HUES64 (cell line): Measurements from ENCODE around the gene HK3.

Source experiments
- H3K27ac ChIP-seq: 2 replicates; pipeline ENCODE4 v1.7.0; 2013; ENCODE audit warnings: low read depth, low read length, inconsistent platforms
- H3K27me3 ChIP-seq: 2 replicates; pipeline ENCODE4 v1.6.1; 2013; ENCODE audit warnings: mild to moderate bottlenecking, low read length; ENCODE audit not compliant: insufficient read depth
- H3K36me3 ChIP-seq: 2 replicates; pipeline ENCODE4 v1.6.1; 2013; ENCODE audit warnings: mild to moderate bottlenecking, low read length; ENCODE audit not compliant: insufficient read depth
- H3K4me1 ChIP-seq: 2 replicates; pipeline ENCODE4 v1.6.1; 2013; ENCODE audit warnings: mild to moderate bottlenecking, low read length, moderate library complexity; ENCODE audit not compliant: insufficient read depth
- H3K4me3 ChIP-seq: 2 replicates; pipeline ENCODE4 v1.5.1; 2013; ENCODE audit warnings: mild to moderate bottlenecking, low read length, moderate library complexity
- H3K9ac ChIP-seq: 2 replicates; pipeline ENCODE4 v1.6.1; 2013; ENCODE audit warnings: mild to moderate bottlenecking, low read depth, low read length
- H3K9me3 ChIP-seq: 2 replicates; pipeline ENCODE4 v1.6.1; 2013; ENCODE audit warnings: low read depth, low read length; ENCODE audit not compliant: insufficient read depth
- WGBS: fragments of 150-250, 120-280 bp; methylation state at CpG from one replicate; pipeline ENCODE4 v1.1.7; 2013; ENCODE audit warnings: missing lambda C conversion rate; 5-methylcytosine and 5-hydroxymethylcytosine counted together

HK3 gene

DNA sequence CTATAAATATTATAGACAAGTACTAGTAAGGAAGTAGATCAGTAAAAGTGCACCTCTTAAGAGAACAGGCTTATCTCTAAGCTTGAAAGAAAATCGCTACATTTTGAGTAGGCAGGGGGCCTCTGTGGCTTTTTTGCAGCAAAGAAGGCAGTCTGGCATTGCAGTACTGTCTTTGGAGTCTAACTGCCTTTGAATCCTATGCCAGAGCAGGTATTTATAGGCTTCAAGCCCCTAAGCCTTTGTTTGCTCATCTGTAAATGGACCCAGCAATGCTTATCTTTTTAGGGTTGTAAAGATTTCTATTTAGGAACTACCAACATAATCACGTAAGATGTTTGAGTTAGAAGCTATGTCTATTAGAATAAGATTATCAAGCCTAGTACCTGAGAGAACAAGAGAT is 23.7 kb upstream of the HK3 start:
- WGBS: 90% methylated on average over 1 of the region's 2 CpGs

DNA sequence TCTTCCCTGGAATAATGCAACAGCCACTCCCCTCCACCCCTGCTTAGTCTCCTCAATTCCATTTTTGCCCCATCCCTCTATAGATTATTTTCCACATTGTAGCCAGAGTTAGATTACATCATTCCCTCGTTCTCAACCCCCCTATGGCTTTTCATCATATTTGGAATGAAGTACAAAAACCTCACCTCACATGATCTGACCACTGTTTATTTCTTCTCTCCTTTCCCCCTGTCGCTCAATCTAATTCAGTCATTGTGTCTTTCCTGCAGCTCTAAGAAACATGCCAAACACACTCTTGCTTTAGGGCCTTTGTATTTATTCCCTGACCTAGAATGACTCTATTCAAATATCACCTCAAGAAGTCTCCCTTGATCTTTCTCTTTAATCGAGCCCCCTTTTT is 22.6 kb upstream of the HK3 start:
- no peak overlapping the region for H3K27ac ChIP-seq
- peaks cover 16% of the 10 kb centered on the region for H3K36me3 ChIP-seq
- no peak overlapping the region for H3K9ac ChIP-seq
- H3K4me1 ChIP-seq: peaks cover 10% of the 10 kb centered on the region; the same call in 1 of the 2 replicates
- H3K27me3 ChIP-seq: no peaks in the 10 kb centered on the region
- no peaks in the 10 kb centered on the region for H3K9me3 ChIP-seq
- 82% methylated on average over 3 of the region's 3 CpGs for WGBS
- no peak overlapping the region for H3K4me3 ChIP-seq

More for the DNA sequence above, 23.7 kb upstream of the HK3 start:
- Histone ChIP-seq H3K4me3 (no peak overlapping the region), H3K27ac (no peak overlapping the region), H3K9me3 (no peaks in the 10 kb centered on the region), H3K27me3 (no peaks in the 10 kb centered on the region), H3K9ac (no peak overlapping the region), H3K36me3 (peaks cover 19% of the 10 kb centered on the region), H3K4me1 (peaks cover 10% of the 10 kb centered on the region; the same call in 1 of the 2 replicates)

DNA sequence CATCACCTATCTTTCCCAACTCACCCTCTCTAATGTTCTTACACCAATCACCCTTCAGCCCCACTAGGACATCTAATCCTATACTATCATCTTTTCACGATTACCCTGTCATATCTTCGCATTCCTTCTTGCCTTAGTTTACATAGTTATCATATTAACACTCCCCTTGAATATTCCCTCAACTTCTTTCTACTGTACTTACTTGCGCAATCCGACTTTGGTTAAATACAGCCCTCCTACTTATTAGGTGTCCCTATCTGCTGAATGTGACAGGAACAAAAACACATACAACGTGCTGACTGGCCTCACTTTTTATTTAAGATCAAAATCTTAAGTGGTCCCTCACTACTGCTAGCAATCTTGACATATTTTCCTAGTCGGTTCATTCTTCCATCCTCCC is 19.5 kb upstream of the HK3 start:
- H3K9me3 ChIP-seq: no peaks in the 10 kb centered on the region
- H3K4me3 ChIP-seq: no peak overlapping the region
- no peak overlapping the region for H3K27ac ChIP-seq
- H3K36me3 ChIP-seq: peaks cover 23% of the 10 kb centered on the region; the same call in 1 of the 2 replicates
- H3K9ac ChIP-seq: no peak overlapping the region
- no peaks in the 10 kb centered on the region for H3K27me3 ChIP-seq
- peaks cover 10% of the 10 kb centered on the region; the same call in 1 of the 2 replicates for H3K4me1 ChIP-seq
- 94% methylated on average over 6 of the region's 6 CpGs for WGBS

DNA sequence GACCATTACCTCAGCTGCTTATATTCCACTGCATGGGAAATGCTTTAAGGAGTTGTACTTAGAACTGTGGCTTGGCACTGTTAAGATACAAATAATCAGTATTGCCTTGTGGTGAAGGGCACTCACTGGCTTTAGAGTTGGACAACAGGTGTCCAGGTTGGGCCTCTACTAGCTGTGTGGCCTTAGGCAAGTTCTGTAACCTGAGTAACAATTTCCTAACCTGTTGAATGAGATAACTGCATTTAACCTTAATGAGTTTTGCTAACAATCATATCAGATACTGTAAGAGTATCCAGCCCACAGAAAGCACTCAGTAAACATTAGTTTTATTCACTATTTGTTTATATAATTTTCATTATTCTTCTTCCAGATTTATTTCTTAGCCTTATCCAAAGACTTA is 17.2 kb upstream of the HK3 start:
- peaks cover 24% of the 10 kb centered on the region for H3K36me3 ChIP-seq
- H3K4me1 ChIP-seq: no peaks in the 10 kb centered on the region; the same call in 1 of the 2 replicates
- no peak overlapping the region for H3K27ac ChIP-seq
- no peaks in the 10 kb centered on the region for H3K9me3 ChIP-seq
- H3K27me3 ChIP-seq: no peaks in the 10 kb centered on the region
- H3K4me3 ChIP-seq: no peak overlapping the region
- H3K9ac ChIP-seq: no peak overlapping the region

DNA sequence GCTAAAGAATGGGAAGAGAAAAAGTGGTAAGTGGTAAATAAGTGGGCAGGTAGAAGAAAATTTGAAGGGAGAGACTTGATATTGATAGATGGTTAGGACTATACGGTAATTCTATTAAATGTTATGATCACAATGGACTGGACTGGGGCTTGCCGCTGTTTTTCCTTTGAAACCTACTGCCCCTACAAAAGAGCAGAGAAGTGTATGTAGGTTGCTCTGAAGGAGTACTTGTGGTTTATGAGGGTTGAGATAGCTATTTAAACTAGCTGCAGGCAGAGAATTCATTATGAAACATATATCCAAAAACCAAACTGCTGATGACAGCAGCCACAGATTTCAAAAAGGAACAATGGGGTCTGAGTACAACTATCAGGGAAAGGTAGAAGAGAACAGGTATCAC is 16.8 kb upstream of the HK3 start:
- Histone ChIP-seq H3K36me3 (peaks cover 25% of the 10 kb centered on the region), H3K4me3 (no peak overlapping the region)

DNA sequence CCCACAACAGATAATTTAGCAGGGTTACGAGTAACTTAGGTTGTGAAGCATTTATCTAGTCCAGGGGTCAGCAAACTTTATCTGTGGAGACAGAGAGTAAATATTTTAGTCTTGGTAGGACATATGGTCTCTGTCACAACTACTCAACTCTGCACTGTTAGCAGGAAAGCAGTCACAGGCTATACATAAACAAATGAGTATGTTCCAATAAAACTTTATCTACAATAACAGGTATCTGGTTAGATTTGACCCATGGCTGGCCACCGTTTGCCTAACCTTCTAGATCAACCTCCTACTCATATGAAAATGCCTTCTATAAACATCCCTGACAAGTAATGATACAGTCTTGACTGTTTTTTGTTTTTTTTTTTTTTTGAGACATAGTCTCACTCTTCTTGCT is 13.0 kb upstream of the HK3 start:
- H3K4me3 ChIP-seq: no peak overlapping the region
- no peaks in the 10 kb centered on the region; the same call in 1 of the 2 replicates for H3K4me1 ChIP-seq
- H3K36me3 ChIP-seq: peaks cover 28% of the 10 kb centered on the region

More for the DNA sequence above, 16.8 kb upstream of the HK3 start:
- Histone ChIP-seq H3K27ac (no peak overlapping the region), H3K4me1 (no peaks in the 10 kb centered on the region; the same call in 1 of the 2 replicates), H3K9ac (no peak overlapping the region), H3K27me3 (no peaks in the 10 kb centered on the region), H3K9me3 (no peaks in the 10 kb centered on the region)
- 87% methylated on average over 2 of the region's 2 CpGs for WGBS

DNA sequence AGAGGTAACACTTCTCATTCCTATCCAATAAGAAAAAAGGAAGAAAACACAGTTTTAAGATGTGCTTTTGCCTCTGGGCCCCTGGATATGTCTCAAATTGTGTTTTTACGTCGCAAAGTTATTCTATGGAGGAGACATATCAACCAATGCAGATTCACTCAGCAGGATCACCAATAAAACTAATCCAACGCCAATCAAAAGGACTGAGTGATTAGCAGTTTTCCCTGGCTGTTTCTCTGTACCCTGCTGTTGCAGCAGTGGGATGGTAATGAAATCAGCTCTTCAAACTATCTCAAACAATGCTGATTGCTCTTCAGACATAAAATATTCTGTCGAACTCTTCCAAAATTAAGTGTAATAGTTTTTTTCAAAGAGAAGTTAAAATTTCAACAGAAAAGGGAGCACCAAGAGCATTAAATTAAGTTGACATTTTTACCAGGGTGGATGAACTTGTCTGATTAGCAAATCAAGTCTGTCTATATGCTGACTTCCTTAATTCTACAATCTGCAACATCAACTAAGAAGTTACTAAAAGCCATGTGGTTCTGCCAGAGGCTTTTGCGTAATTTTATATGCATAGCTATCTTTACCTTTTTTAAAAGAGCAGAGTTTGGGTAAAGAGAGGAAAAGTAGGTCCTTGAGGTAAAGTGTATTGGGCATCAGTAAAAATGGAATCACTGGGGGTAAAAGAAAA is 9.7 kb upstream of the HK3 start:
- H3K27me3 ChIP-seq: no peaks in the 10 kb centered on the region
- H3K27ac ChIP-seq: no peak overlapping the region
- H3K9me3 ChIP-seq: no peaks in the 10 kb centered on the region
- 98% methylated on average over 5 of the region's 5 CpGs for WGBS
- no peaks in the 10 kb centered on the region; the same call in 1 of the 2 replicates for H3K4me1 ChIP-seq
- no peak overlapping the region for H3K4me3 ChIP-seq
- H3K9ac ChIP-seq: no peak overlapping the region
- peaks cover 54% of the 10 kb centered on the region for H3K36me3 ChIP-seq

More for the DNA sequence above, 13.0 kb upstream of the HK3 start:
- H3K27me3 ChIP-seq: no peaks in the 10 kb centered on the region
- WGBS: 96% methylated on average over 2 of the region's 2 CpGs
- no peak overlapping the region for H3K9ac ChIP-seq
- H3K9me3 ChIP-seq: no peaks in the 10 kb centered on the region
- H3K27ac ChIP-seq: no peak overlapping the region

DNA sequence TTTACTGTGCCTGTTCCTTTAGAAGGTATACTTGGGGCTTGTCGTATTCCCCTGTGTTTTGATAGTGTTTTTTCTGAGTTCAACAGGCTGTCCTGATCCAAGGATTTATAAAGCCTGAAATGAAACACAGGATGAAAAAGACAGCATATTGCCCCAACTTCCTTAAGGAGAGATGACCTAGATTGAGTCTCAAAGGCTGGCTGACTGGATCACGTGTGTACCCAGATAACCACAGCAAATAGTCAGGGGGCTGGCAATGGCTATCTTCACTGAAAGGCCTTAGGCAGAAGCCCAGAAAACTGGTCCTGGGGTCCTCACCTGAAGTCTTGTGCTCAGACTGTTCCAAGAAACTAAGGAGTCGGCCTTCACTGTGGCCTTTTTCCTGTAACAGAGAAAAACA is 7.7 kb upstream of the HK3 start:
- Histone ChIP-seq H3K9me3 (no peaks in the 10 kb centered on the region), H3K4me1 (no peaks in the 10 kb centered on the region), H3K36me3 (peaks cover 67% of the 10 kb centered on the region), H3K9ac (no peak overlapping the region), H3K4me3 (no peak overlapping the region), H3K27me3 (no peaks in the 10 kb centered on the region), H3K27ac (no peak overlapping the region)
- WGBS: 91% methylated on average over 3 of the region's 3 CpGs

DNA sequence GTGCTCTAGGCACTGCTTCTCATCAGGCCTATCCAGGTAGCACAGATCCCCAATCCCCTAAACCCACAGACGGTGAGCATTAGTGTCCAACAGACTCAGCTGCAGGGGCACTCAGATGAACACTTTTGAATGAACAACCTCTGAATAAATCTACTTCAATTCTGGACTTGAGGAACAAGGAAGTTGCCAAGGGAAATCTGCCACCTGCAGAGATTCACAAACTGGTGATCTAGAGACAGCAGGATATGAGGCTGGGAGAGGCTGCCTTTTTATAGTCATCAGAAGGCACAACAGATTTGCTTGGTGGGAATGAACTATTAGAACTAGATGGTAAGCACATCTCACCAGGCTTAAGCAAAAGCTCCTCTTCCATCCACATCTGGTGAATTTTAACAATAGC is 7.0 kb upstream of the HK3 start:
- Histone ChIP-seq H3K27me3 (no peaks in the 10 kb centered on the region), H3K36me3 (peaks cover 65% of the 10 kb centered on the region), H3K27ac (no peak overlapping the region), H3K4me3 (no peak overlapping the region), H3K9ac (no peak overlapping the region), H3K9me3 (no peaks in the 10 kb centered on the region), H3K4me1 (no peaks in the 10 kb centered on the region)
- 92% methylated on average over 1 of the region's 1 CpG for WGBS

DNA sequence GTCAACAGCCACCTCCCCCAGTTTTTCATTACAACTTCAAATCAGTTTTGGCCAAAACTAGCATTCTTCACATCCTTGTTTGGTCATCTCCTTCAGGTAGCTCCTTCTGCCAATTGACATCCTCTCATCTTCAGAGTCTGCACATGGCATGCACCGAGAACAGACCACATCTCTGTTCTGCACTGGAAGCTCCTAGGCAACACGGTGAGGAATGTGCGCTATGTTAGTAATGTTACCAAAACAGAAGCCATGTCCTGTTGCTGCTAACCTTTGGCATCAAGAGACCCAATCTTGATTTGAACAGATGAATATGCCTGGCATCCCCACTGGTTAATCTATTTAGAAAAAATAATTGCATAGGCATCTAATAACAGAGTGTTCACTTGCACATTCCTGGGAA is 5.1 kb upstream of the HK3 start:
- H3K36me3 ChIP-seq: peaks cover 63% of the 10 kb centered on the region

DNA sequence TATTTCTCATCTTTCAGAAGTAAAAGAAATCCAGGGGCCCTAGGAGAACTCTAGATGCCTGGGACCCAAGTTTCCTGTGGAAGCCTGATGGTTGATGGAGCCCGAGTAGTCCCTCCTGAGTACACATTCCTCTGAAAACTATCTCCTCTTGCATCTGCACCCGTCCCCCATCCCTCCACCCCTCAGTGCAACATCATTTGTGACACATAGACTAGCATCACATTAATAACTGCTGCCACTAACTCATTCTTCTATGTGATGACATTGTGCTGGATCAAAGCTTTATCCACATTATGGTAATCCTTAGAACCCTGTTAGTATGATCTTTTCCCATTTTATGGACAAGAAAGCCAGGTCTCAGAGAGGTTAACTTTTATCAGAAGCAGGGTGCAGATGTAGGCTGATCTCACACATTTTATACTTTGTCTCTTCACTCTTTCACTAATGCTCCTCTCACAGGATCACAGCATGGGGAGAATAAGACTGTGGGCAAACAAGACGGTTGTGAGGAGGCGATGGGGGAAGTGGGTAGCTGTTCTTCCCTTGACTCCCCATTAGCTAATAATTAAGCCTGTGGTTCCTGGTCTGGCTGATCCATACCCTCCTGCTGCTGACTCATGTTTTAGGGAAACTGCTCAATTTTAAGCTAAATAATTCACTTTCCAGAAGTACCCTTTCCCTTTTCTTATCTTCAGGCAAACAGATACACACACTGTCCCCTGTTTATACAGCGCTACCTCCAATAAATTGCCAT is 3.9 kb upstream of the HK3 start:
- Histone ChIP-seq H3K27me3 (no peaks in the 10 kb centered on the region), H3K9ac (no peak overlapping the region), H3K36me3 (peaks cover 56% of the 10 kb centered on the region), H3K9me3 (no peaks in the 10 kb centered on the region), H3K4me3 (no peak overlapping the region), H3K27ac (no peak overlapping the region), H3K4me1 (no peaks in the 10 kb centered on the region)
- 97% methylated on average over 5 of the region's 5 CpGs for WGBS

More for the DNA sequence above, 5.1 kb upstream of the HK3 start:
- Histone ChIP-seq H3K4me3 (no peak overlapping the region), H3K27ac (no peak overlapping the region), H3K9me3 (no peaks in the 10 kb centered on the region), H3K4me1 (no peaks in the 10 kb centered on the region), H3K27me3 (no peaks in the 10 kb centered on the region), H3K9ac (no peak overlapping the region)
- WGBS: 97% methylated on average over 3 of the region's 3 CpGs
